HL-60 (cell line): ENCODE results near the gene PDE3A.

Source experiments
- CTCF ChIP-seq: IDR thresholded peaks from one replicate; pipeline ENCODE4 v1.5.1; 2011; ENCODE audit warnings: low read length, control low read depth, inconsistent platforms; ENCODE audit not compliant: insufficient read depth
- REST ChIP-seq: IDR thresholded peaks from 2 replicates; pipeline ENCODE4 v1.6.1; 2012; ENCODE audit warnings: low read depth; ENCODE audit not compliant: insufficient replicate concordance

DNA sequence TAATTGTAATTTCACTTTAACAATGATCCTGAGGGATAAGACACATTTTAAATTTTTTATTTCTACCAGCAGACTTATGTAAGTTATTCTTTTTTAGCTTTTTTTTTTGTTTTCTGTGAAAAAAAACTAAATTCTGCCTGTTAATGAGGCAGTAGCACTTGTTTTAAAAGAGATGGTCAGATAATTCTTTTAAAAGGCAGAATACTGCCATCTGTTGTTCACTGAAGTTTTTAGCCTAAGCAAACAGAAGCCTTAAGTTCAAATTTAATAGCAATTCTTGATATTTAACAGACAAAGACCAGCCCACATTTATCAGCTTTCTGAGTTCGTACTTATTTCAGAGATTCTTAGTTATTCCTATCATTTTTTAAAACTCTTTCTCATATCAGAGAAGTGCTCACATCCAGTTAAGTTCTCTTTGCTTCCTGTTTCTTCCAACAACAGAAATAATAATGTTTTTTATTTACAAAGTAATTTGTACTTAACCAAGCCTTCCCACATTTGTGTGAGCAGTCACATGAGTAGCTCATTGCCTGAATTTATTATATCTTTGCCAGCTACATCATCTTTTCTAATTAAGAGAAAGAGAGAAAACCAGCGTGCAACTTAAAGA lies 233.4 kb downstream of the PDE3A start:
- no peak for TF ChIP-seq CTCF
- TF ChIP-seq REST, result no peak
